CD1c-positive myeloid dendritic cell (primary cell): ENCODE measurements around the gene CAPG.

Source experiments
- DNase-seq: peaks from one replicate; pipeline ENCODE4 v3.0.0-alpha.2; 2016; ENCODE audit errors: extremely low spot score

Gene CAPG

GRCh38 chr2:85438201-85439024, 28.2 kb upstream of the CAPG start:
- DNase-seq = peak; percentile 67

GRCh38 chr2:85437488-85438200, 27.5 kb upstream of the CAPG start:
- peak; percentile 96 for DNase-seq

- DNase-seq = no peak
These were observed 26.8 kb upstream of the CAPG start for GRCh38 chr2:85436836-85437487.

GRCh38 chr2:85435981-85436835, 26.0 kb upstream of the CAPG start:
- no peak for DNase-seq

- DNase-seq = no peak
These were observed 25.2 kb upstream of the CAPG start for GRCh38 chr2:85435220-85435958.

- peak; percentile 30 for DNase-seq
These were observed 24.5 kb upstream of the CAPG start for GRCh38 chr2:85434696-85435095.

GRCh38 chr2:85433511-85434089, 23.4 kb upstream of the CAPG start:
- no peak for DNase-seq

GRCh38 chr2:85431570-85432205, 21.5 kb upstream of the CAPG start:
- DNase-seq = no peak

GRCh38 chr2:85430752-85431569, 20.8 kb upstream of the CAPG start:
- DNase-seq = no peak

GRCh38 chr2:85429924-85430289, 19.7 kb upstream of the CAPG start:
- no peak for DNase-seq

GRCh38 chr2:85429213-85429923, 19.2 kb upstream of the CAPG start:
- no peak for DNase-seq

GRCh38 chr2:85428343-85428881, 18.2 kb upstream of the CAPG start:
- DNase-seq = peak; percentile 91

GRCh38 chr2:85427300-85427835, 17.2 kb upstream of the CAPG start:
- DNase-seq = no peak

- DNase-seq = no peak
These were observed 15.4 kb upstream of the CAPG start for GRCh38 chr2:85425588-85425987.

GRCh38 chr2:85423525-85423924, 13.4 kb upstream of the CAPG start:
- no peak for DNase-seq

GRCh38 chr2:85422072-85422457, 11.9 kb upstream of the CAPG start:
- no peak for DNase-seq

GRCh38 chr2:85421260-85422071, 11.3 kb upstream of the CAPG start:
- DNase-seq = no peak
